ENCODE measurements around the gene TIMP2. TPM values are rescaled to one million over a fixed set of nuclear protein-coding genes. Genes with fewer than 3 reads are reported as not detected.
"Not testable (repeated sequence)": the region's sequence is repeated elsewhere in the genome, so short reads cannot be mapped to it uniquely, and the experiment has no call there.

The TIMP2 gene, protein sequence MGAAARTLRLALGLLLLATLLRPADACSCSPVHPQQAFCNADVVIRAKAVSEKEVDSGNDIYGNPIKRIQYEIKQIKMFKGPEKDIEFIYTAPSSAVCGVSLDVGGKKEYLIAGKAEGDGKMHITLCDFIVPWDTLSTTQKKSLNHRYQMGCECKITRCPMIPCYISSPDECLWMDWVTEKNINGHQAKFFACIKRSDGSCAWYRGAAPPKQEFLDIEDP
- polyA plus RNA-seq (ENCODE audit: insufficient read length in 4 of 4) = 100 to 1,000 TPM; 141 to 719 (median 191) TPM

DNA sequence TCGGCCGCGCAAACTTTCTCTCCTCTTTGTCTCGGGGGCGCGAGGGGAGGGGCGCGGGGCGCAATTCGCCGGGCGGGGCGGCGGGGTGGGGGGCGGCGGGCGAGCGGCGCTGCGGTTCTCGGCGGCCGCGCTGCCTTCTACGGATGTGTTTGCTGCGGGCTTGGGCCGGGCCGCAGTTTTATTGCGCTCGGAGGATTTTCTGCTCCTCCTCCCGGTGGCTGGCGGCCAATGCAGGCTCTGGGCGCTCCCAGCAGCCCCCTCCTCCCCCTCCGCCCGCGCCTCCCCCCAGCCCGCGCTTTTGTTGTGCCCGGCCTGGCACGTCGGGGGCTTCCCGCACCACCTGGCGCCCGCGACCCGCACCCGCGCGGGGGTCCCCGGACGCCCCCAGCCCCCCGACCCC lies at the start of gene TIMP2:
TSS of gene TIMP2 (minus strand) at position 154 of the 400 bp plus-strand sequence. CDS start 299 bp downstream, outside the sequence.
- peak in 3 of 4 donors; percentile 77 to 84 (median 80) for DNase-seq (ENCODE audit: low read depth in 4 of 4, low spot score in 3 of 4)

DNA sequence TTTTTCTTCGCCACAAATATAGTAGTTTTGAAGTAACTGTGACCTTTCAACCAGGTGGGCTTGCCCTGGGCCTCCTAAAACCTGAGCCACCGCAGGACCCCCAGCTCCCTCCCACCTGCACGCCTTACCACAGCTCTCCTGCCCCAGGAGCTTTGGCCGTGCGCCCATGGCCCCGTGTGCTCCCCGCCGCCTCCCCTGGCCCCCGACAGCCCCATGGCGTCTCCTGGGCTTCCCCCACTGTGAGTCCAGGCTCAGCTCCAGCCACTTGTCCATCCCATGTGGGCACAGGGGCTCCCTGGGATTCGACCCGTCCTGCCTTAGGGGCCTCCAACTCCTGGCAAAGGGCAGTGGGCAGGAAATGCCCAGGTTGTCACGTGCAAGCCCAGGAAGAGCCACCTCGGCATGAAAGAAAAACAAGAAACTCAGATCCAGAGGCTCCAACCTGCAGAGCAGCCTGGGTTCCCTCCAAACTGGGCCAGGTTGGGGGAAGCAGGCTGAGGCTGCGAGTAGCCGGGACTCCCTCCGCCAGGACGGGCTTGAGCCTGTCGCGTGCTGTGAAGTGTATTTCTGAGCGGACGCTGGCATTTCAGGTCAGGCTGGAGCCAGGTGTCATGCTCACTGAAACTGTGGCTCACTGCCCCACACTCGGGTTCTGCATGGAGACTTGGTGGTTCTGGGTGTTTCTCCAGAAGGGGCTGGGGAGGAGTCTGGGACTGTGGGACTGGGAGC lies 48.8 kb upstream of the TIMP2 start:
- no peak for DNase-seq (ENCODE audit: low read depth in 4 of 4, low spot score in 3 of 4)

DNA sequence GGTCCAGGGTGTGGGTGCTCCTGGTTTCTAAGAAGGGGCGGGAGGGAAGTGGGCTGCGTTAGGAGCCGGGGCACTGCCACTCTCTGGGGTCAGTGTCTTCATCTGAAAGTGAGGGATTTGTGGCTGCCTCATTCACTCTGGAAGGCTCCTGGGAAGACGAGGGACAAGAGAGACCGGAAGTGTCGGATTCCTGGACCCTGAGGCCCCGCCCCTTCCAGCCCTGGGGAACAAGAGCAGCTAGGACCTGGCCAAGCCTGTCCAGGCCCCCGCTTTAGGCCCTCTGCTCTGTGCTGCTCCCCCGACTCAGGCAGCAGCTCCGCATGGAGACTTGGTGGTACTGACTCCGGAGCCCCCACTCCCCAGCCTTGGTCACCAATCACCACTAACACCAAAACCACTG lies 48.0 kb upstream of the TIMP2 start:
- no peak for DNase-seq (ENCODE audit: low read depth in 4 of 4, low spot score in 3 of 4)

DNA sequence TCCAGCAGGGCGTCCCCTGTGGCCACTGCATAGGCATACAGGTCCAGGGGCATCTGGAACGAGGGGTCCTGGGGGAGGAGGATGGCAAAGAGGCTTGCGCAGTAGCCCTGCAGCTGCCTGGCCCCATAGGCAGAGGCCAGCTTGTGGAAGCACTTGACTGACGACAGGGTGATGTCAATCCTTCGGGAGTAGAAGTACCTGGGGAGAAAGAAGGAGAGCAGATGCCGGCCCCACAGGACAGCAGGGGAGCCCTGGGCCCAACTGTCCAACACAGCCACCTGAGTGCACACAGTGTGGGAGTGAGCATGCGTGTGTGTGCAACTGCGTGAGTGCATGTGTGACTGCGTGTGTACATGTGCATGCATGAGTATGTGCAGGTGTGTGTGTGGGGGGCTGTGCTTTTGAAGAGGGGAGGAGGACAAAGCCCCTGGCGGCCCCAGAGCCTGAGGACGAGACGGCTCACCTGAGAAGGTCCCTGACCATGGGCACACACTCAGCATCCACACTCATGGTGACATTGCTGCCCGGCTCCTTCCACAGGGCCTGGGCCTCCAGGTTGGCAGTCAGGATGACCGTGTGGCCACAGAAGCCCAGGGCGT lies 47.4 kb upstream of the TIMP2 start:
- DNase-seq (ENCODE audit: low read depth in 4 of 4, low spot score in 3 of 4) = no peak

DNA sequence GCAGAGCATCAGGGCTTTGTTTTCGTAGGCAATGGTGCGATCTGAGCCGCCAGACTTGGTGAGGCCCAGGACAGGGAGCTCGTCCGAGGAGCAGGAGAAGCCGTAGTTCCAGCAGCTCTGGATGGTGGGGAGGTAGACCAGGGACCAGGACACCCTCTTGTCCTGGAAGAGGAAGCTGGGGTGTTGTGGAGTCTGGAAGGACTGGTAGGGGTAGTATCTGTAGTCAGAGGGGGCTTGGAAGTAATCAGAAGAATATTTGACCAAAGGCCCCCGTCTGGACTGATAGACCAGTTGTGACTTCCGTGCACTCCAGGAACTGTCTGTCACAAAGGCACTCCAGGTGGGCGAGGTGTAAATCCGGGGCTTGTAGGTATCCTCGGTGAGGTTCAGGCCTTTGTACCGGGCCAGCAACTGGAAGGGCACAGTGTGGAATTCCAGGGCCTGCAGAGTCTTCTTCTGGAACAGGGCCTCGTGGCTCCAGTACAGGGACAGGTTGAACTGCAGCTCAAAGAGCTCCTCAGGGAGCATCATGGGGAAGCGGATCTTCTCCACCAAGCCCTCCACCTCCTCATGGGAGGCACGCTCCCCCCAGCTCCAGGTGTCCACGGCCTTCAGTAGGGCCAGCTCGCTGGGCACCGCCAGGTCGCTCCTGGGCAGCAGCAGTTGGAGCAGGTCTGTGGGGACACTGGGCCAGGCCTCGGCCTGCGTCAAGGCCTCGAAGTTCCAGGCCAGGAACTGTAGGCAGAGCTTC lies 46.7 kb upstream of the TIMP2 start:
- DNase-seq (ENCODE audit: low read depth in 4 of 4, low spot score in 3 of 4) = no peak

DNA sequence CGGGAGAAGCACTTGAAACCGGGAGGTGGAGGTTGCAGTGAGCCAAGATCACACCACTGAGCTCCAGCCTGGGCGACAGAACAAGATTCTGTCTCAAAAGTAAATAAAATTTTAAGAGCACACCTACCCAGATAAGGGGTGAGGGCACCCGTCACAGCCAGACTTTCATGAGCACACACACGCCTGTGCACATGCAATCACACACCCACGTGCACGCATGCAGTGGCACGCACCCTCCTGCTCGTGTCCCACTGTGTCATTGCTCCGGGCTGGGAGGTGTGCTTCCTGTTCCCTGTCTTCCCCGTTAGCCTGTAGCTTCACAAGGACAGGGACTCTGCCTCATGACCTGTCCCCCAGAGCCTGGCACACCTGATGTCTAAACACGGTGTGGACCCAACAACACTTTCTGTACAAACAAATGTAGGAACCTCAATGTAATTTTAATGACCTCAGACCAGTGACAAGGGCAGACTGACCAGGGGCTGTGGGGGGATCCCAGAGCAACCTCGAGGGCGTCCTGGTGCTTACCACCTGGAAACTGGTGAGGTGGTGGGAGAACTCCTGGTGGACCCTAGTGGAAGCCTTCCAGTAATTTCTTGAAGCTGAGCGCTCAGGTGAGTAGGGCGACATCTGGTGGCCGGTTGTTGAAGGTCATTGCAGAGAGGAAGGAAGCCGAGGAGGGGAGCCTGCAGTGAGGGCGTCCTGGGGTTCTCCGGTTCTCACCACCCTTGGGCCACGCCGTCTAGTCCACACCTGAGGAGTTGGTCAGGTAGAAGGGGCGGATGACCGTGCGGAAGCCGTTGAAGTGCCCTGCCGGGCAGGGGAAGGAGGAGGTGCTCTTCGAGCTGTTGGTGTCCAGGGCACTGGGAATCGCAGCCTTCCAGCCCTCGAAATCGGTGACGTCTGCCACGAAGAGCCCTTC lies 45.9 kb upstream of the TIMP2 start:
- DNase-seq (ENCODE audit: low read depth in 4 of 4, low spot score in 3 of 4) = no peak

DNA sequence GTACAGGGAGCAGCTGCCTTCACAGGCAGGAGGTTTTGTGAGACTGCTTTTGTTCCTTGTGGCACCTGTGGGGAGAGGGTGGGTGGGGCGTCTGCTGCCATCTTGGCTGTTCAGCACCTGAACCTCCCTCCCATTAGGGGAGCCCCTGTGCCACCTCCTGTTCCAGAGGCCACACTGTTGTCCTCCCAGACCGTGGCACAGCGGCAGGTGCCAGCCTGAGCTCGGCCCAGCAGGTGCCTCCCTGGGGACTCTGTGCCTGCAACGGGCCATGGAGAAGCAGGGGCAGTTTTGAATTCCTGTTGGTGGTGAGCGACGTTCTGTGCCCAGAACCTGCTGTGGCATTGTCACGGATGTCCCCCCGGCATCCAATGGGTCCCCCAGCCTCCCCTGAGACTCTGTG lies 44.7 kb upstream of the TIMP2 start:
- DNase-seq (ENCODE audit: low read depth in 4 of 4, low spot score in 3 of 4) = no peak

DNA sequence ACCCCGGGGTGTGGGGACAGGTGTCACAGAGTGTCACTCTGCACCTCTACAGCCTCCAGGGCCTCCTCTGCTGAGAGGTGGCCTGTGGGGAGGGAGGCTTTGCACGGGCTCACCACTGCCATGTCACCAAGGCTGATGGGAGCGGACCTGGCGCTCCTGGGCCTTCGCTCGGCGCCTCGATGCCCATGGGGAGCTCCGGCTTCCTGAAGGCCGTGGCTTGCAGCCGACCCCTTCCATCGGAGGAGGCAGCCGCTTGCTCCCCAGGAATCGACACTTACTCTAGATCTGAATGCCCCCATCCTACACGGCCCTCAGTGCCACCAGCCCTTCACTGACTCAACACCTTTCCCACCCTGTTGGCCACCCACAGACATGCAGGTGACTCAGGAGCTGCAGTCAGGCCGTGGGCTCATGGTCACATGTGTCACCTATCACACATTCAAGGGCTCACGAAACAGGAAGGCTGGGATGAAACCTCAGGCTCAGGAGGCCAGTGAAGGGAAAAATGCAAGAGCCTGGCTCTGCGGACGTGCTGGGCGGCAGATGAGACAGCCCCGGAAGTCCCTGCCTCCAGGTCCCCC lies 42.7 kb upstream of the TIMP2 start:
- no peak for DNase-seq (ENCODE audit: low read depth in 4 of 4, low spot score in 3 of 4)

DNA sequence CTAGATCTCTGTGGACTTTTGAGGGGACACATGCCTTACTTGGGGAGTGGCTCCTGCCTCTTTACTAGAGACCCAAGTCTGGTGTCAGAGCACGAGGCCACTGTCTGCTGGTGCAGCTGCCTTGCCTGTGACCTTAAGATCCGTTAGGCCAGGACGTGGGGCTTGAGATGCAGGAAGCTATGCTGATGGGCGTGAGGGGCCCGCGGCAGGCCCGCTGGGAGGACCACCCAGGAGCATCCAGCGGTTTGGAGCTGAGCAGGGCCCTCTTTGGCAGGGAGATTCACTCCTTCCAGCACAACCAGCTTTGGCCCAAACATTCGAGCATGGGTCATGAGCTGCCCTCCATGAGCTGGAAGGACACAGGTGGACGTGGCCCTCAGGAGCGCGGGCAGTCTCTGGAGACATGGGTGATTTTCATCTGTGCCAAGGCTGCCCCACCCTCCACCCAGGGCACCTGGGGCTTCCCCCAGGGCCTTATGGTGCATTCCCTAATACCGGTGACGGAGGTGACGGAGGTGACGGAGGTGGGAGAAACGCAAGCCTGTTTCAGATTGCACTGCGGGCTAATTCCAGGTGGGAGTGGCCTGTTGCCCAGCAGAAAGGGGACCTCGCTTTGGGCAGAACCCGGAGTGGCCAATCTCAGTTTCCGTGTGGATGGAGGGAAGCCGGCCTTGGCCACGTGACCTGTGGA lies 41.9 kb upstream of the TIMP2 start:
- no peak for DNase-seq (ENCODE audit: low read depth in 4 of 4, low spot score in 3 of 4)

DNA sequence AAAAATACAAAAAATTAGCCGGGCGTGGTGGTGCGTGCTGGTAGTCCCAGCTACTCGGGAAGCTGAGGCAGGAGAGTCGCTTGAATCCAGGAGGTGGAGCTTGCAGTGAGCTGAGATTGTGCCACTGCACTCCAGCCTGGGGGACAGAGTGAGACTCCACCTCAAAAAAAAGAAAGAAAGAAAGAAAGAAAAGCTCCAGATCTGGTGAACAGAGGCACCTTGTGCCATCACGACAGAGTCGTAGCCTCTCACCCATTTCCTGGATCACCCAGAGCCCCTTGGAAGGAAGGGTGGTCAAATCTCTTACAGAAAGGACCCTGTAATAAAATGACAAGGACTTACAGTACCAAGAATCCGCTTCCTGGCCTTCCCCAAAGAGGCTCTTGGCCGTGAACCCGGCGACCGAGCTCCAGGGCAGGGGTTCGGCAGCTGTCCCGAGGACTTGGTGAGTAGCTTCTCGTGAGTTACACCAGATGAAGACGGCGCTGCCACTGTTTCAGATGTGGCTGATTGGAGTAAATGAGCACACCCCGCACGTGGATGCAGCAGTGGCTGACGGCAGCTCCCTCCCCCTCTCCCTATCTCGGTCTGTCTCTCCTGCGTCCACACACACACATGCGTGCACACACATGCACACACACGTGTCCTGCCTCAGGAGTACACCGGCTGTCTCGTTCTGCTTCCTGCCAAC lies 41.1 kb upstream of the TIMP2 start:
- DNase-seq (ENCODE audit: low read depth in 4 of 4, low spot score in 3 of 4) = no peak

DNA sequence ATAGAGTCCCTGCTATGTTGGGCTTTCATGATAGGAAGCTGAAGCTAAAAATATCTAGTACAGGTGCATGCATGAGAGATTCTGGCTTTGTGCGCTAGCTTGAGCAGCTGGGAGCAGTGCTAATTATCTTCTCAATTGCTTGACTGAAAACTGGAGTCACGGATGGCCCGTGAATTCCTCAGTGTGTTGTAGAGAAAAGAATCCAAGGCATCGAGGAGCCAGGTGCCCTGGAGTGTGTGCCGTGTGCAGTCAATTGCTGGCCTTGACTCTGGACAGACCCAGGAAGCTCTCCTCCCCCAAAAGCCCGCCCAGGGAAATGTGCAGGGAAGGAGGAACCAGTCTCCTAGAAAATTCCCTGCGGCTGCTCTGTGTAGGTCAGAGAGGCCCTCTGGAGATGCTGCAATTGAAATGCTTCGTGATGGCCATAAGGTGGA lies 40.3 kb upstream of the TIMP2 start:
- DNase-seq (ENCODE audit: low read depth in 4 of 4, low spot score in 3 of 4) = no peak

DNA sequence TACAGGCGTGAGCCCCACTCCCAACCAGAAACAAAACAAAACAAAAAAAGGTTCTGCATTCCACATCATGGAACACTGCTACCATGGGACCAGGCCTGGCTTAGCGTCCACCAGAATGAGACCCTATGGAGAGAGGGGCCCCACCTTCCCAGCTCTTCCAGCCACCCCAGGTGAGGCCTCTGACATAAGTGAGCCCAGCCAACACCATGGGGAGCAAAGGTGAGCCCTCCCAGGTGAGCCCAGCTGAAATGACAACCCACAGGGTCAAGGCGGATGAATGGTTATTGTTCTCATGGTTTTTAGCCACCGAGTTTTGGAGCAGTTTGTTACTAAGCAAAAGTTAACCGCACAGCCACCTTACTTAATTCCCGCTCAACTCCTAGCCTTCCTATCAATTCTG lies 38.2 kb upstream of the TIMP2 start:
- DNase-seq (ENCODE audit: low read depth in 4 of 4, low spot score in 3 of 4) = no peak

DNA sequence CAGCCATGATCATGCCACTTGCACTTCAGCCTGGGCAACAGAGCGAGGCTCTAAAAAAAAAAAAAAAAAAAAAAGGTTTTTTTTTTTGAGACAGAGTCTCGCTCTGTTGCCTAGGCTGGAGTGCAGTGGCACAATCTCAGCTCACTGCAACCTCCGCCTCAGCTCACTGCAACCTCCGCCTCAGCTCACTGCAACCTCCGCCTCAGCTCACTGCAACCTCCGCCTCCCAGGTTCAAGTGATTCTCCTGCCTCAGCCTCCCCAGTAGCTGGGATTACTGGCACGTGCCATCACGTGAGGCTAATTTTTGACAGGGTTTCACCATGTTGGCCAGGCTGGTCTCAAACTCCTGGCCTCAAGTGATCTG lies 37.8 kb upstream of the TIMP2 start:
- DNase-seq (ENCODE audit: low read depth in 4 of 4, low spot score in 3 of 4) = not testable (repeated sequence)

DNA sequence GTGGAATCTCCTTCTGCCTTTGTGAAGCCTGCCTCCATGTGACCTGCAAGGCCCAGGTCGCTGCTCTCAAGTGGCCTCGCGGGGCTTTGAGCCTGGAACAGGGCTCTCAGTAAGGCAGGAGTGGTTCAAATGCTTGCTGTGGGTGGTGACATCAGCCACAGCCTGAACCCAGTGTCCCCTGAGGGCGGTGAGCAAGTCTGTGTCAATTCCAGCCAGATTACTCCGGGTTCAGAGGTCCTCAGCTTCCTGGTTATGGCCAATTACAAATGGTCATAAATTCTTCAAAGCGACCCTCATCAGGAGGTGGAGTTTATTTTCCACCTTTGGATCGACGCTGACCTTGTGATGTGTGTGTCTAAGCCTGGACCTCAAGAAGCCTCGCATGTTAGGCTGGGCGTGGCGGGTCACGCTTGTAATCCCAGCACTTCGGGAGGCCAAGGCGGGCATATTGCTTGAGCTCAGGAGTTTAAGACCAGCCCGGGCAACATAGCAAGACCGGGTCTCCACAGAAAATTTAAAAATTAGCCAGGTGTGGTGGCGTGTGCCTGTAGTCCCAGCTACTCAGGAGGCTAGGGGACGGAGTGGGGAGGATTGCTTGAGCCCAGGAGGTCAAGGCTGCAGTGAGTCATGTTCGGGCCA lies 37.3 kb upstream of the TIMP2 start:
- no peak for DNase-seq (ENCODE audit: low read depth in 4 of 4, low spot score in 3 of 4)

DNA sequence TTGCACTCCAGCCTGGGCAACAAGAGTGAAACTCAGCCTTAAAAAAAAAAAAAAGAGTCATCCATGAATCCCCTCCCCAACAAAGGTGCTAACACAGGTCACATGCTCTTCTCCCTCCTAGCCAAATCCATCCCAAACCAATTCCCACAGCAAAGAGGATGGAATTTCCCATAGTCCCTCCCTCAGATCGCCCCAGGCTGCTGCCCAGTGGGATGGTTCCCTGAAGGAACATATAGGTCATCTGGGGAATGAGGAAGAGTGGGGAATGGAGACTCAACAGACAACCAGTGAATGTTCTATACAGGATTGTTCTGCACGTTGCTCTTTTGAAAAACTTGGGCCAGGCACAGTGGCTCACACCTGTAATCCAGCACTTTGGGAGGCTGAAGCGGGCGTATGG lies 36.4 kb upstream of the TIMP2 start:
- no peak for DNase-seq (ENCODE audit: low read depth in 4 of 4, low spot score in 3 of 4)

DNA sequence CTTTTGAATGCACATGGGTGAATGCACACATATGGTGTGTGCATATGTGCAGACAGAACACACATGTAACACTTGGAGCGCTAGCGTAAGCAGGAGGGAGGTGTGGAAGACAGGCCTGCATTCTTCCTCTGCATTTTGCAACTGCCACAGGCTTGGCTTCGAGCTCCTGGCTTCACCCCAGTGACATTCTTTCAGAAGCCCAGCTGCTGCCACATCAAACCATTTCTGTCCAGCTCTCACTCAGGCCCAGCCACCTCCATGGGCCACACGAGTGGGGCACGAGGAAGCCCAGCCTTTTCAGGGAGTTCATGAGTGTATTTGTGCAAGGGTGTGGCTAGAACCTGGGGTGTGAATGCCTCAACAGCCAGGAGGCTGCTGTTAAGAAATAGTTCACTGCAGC lies 35.7 kb upstream of the TIMP2 start:
- no peak for DNase-seq (ENCODE audit: low read depth in 4 of 4, low spot score in 3 of 4)

DNA sequence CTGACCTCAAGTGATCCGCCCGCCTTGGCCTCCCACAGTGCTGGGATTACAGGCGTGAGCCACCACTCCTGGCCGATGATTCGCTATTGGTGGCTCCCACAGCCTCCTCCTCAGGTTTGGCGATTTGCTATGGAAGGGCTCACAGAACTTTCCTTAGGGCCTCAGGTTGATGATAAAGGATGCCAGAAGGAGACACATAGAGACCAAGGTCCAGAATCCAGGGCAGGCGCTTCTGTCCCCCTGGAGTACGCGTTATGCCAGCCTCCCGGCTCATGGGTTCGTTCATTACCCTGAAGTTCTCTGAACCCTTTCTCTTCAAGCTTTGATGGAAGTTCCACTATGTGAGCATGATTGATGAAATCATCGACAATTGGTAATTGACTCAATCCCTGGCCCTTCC lies 34.6 kb upstream of the TIMP2 start:
- DNase-seq (ENCODE audit: low read depth in 4 of 4, low spot score in 3 of 4) = no peak

DNA sequence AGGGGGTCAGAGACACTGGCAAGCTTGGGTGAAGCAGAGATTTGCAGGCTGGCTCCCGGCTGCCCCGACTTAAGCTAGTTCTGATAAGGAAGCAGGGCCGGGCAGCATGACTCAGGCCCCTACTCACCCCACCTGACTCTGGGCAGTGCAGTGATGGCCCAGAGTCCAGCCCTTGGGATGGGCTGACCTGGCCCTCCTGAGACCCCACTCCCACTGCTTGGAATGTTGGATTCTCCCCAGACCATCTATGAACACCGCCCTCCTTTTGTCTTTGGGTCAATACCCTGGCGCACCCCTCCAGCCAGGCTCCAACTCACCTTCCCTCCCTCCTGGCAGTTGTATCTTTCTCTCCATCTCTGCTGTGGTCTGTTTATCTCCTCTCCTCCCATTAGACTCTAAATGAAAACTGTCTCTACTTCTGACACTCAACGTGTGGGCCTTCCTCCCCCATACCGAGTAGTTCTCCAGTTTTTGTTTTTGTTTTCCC lies 33.5 kb upstream of the TIMP2 start:
- no peak for DNase-seq (ENCODE audit: low read depth in 4 of 4, low spot score in 3 of 4)
